ENCODE measurements around the gene ZFP64.

The ZFP64 gene

DNA sequence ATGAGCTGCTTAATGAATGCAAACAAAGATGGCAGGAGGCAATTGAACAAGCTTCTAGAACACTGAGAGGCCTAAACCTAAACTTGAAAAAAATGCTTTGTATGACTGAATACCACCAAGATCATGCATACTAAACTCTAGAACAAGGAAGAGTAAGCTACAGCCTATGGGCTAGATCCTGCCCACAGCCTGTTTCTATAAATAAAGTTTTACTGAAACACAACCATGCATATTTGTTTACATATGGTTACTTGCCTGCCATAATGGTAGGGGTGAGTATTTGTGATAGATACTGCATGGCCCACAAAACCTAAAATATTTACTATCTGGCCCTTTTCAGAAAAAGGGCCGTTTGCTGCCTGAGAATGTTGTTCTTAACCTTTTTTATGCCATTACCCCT, 37.0 kb downstream of the ZFP64 start:
- Histone ChIP-seq H3K9ac (ENCODE audit: low read length) (no peak overlapping the region), H3K36me3 (replicated peaks; ENCODE audit: low read depth, low read length) (peaks cover 45% of the 10 kb centered on the region), H3K27ac (ENCODE audit: low read length) (no peak overlapping the region), H3K4me3 (ENCODE audit: low read length) (no peak overlapping the region), H3K4me1 (ENCODE audit: low read length) (no peaks in the 10 kb centered on the region), H3K4me2 (ENCODE audit: low read length) (no peak overlapping the region), H3K27me3 (ENCODE audit: low read depth, low read length) (no peaks in the 10 kb centered on the region), H2AFZ (ENCODE audit: low read depth, low read length) (no peak overlapping the region), H4K20me1 (ENCODE audit: insufficient read depth, low read length) (no peaks in the 10 kb centered on the region), H3K9me3 (ENCODE audit: insufficient read depth, low read length) (no peaks in the 10 kb centered on the region; the same call in 1 of the 2 replicates), H3K79me2 (ENCODE audit: low read length) (no peaks in the 10 kb centered on the region)
- TF ChIP-seq EZH2phosphoT487 (IDR thresholded peaks at IDR 0.05; ENCODE audit: low read depth): no peak
- TF ChIP-seq CTCF (IDR thresholded peaks at IDR 0.05; ENCODE audit: low read depth, low read length): no peak

- no peak overlapping the region for H3K4me3 ChIP-seq (ENCODE audit: low read length)
- H3K79me2 ChIP-seq (ENCODE audit: low read length): no peaks in the 10 kb centered on the region
- no peak overlapping the region for H3K27ac ChIP-seq (ENCODE audit: low read length)
- no peaks in the 10 kb centered on the region; the same call in 1 of the 2 replicates for H3K9me3 ChIP-seq (ENCODE audit: insufficient read depth, low read length)
- H3K4me2 ChIP-seq (ENCODE audit: low read length): no peak overlapping the region
- H4K20me1 ChIP-seq (ENCODE audit: insufficient read depth, low read length): no peaks in the 10 kb centered on the region
- no peak overlapping the region for H3K9ac ChIP-seq (ENCODE audit: low read length)
- H3K4me1 ChIP-seq (ENCODE audit: low read length): no peaks in the 10 kb centered on the region
- H2AFZ ChIP-seq (ENCODE audit: low read depth, low read length): no peak overlapping the region
- peaks cover 39% of the 10 kb centered on the region for H3K36me3 ChIP-seq (replicated peaks; ENCODE audit: low read depth, low read length)
- H3K27me3 ChIP-seq (ENCODE audit: low read depth, low read length): no peaks in the 10 kb centered on the region
- TF ChIP-seq CTCF (IDR thresholded peaks at IDR 0.05; ENCODE audit: low read depth, low read length) (no peak), EZH2phosphoT487 (IDR thresholded peaks at IDR 0.05; ENCODE audit: low read depth) (no peak)
Measured at GRCh38 chr20:52153896-52154295, 37.7 kb downstream of the ZFP64 start.

DNA sequence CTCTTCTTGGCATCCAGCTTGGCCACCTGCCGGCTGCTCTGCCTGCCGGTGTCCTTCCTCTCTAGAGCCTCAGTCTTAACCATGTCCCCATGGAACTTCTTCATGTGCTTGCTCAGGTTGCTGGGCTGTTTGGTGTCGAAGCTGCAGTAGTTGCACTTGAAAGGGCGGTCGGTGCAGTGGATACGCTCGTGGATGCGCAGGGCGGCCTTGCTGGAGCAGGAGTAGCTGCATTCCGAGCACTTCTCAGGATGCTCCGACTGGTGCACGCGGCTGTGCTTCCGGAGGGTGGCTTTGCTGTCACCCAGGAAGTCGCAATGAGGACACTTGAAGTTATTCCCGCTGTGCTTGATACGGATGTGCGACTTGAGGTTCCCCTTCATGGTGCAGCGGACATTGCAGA, 38.7 kb downstream of the ZFP64 start:
- no peaks in the 10 kb centered on the region for H3K4me1 ChIP-seq (ENCODE audit: low read length)
- no peak for TF ChIP-seq CTCF (IDR thresholded peaks at IDR 0.05; ENCODE audit: low read depth, low read length)
- TF ChIP-seq EZH2phosphoT487 (IDR thresholded peaks at IDR 0.05; ENCODE audit: low read depth): no peak
- no peaks in the 10 kb centered on the region for H3K9me3 ChIP-seq (ENCODE audit: insufficient read depth, low read length)
- no peak overlapping the region for H3K27ac ChIP-seq (ENCODE audit: low read length)
- no peaks in the 10 kb centered on the region for H3K79me2 ChIP-seq (ENCODE audit: low read length)
- no peak overlapping the region for H3K4me3 ChIP-seq (ENCODE audit: low read length)
- no peak overlapping the region for H2AFZ ChIP-seq (ENCODE audit: low read depth, low read length)
- no peaks in the 10 kb centered on the region for H4K20me1 ChIP-seq (ENCODE audit: insufficient read depth, low read length)
- no peak overlapping the region for H3K4me2 ChIP-seq (ENCODE audit: low read length)
- H3K9ac ChIP-seq (ENCODE audit: low read length): no peak overlapping the region
- H3K36me3 ChIP-seq (replicated peaks; ENCODE audit: low read depth, low read length): peaks cover 31% of the 10 kb centered on the region
- H3K27me3 ChIP-seq (ENCODE audit: low read depth, low read length): no peaks in the 10 kb centered on the region

GRCh38 chr20:52152416-52152815, 39.2 kb downstream of the ZFP64 start:
- no peak overlapping the region for H3K27ac ChIP-seq (ENCODE audit: low read length)
- no peak overlapping the region for H3K4me3 ChIP-seq (ENCODE audit: low read length)
- H4K20me1 ChIP-seq (ENCODE audit: insufficient read depth, low read length): no peaks in the 10 kb centered on the region
- H3K9me3 ChIP-seq (ENCODE audit: insufficient read depth, low read length): no peaks in the 10 kb centered on the region
- TF ChIP-seq EZH2phosphoT487 (IDR thresholded peaks at IDR 0.05; ENCODE audit: low read depth) (no peak), CTCF (IDR thresholded peaks at IDR 0.05; ENCODE audit: low read depth, low read length) (no peak)
- peaks cover 30% of the 10 kb centered on the region for H3K36me3 ChIP-seq (replicated peaks; ENCODE audit: low read depth, low read length)
- no peak overlapping the region for H2AFZ ChIP-seq (ENCODE audit: low read depth, low read length)
- H3K79me2 ChIP-seq (ENCODE audit: low read length): no peaks in the 10 kb centered on the region
- H3K9ac ChIP-seq (ENCODE audit: low read length): no peak overlapping the region
- H3K4me2 ChIP-seq (ENCODE audit: low read length): no peak overlapping the region
- H3K27me3 ChIP-seq (ENCODE audit: low read depth, low read length): no peaks in the 10 kb centered on the region
- no peaks in the 10 kb centered on the region for H3K4me1 ChIP-seq (ENCODE audit: low read length)
